K562 (cell line): ENCODE data around the gene HIVEP3.

Experiments
- HDGF ChIP-seq: fragments of 450-650 bp; IDR thresholded peaks from 2 replicates; pipeline ENCODE4 v1.6.1; 2016
- POLR2A ChIP-seq: fragments of 450-650 bp; conservative IDR thresholded peaks from 2 replicates; pipeline ENCODE4 v1.6.1; 2016
- SIX5 ChIP-seq, 2 experiments: IDR thresholded peaks; 2 replicates each; pipeline ENCODE4 v1.6.1; 2011; ENCODE audit warnings: low read length in 2 of 2, borderline replicate concordance in 1 of 2, low read depth in 1 of 2, mild to moderate bottlenecking in 1 of 2, moderate library complexity in 1 of 2; ENCODE audit not compliant: insufficient read depth in 1 of 2
- SP2 ChIP-seq: IDR thresholded peaks from 2 replicates; pipeline ENCODE4 v1.6.1; 2011; ENCODE audit warnings: mild to moderate bottlenecking, low read depth, low read length, moderate library complexity; ENCODE audit not compliant: poor library complexity, severe bottlenecking; ENCODE audit errors: extremely low read depth
- TF ChIP-seq, protein P1 (sequence below): sonication (generic); formaldehyde crosslinking; IDR thresholded peaks from 2 replicates; pipeline ENCODE4 v1.8.1; 2023; ENCODE audit warnings: mild to moderate bottlenecking, missing genetic modification reagents
- TF ChIP-seq, protein P2 (sequence below): sonication (generic); formaldehyde crosslinking; IDR thresholded peaks from 2 replicates; pipeline ENCODE4 v1.4.0; 2020; ENCODE audit warnings: mild to moderate bottlenecking, missing genetic modification reagents

DNA sequence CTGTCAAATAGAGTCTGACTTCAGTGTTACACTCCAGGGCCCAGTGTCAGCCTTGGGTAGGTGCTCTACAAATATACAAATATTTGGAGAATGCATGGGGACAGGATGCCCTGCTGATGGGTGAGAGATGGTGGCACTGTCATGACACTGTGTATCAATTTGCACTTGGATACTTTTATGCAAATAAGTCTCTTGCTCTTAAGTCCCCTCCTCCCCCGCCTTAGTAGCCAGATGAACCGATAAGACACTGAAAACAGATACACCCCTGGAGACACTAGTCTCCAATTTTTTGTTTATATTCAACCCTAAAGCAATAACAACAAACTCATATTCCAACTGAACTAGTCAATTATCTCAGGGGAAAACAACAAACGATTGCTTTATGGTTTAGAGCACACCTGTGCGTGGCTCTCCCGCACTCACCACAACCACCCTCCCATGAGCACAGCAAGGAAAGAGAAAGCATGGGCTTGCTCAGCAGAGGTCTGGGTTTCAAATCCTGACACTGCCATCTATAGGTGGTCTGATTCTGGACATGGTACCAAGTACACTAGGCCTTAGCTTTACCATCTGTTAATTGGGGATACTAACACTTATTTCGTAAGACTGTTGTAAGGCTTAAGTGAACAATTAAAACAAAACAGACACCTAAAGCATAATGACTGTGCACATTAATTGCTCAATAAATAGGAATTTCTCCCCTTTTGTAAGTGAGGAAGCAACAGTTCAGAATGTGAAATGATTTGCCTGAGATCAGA lies 50.3 kb downstream of the HIVEP3 start:
- TF ChIP-seq POLR2A (no peak), SP2 (no peak), SIX5 (IDR thresholded peaks at IDR 0.05; ENCODE audit: borderline replicate concordance in 1 of 2, insufficient read depth in 1 of 2, low read depth in 1 of 2, low read length in 2 of 2) (no peak), HDGF (no peak)
- TF ChIP-seq, protein P1, sequence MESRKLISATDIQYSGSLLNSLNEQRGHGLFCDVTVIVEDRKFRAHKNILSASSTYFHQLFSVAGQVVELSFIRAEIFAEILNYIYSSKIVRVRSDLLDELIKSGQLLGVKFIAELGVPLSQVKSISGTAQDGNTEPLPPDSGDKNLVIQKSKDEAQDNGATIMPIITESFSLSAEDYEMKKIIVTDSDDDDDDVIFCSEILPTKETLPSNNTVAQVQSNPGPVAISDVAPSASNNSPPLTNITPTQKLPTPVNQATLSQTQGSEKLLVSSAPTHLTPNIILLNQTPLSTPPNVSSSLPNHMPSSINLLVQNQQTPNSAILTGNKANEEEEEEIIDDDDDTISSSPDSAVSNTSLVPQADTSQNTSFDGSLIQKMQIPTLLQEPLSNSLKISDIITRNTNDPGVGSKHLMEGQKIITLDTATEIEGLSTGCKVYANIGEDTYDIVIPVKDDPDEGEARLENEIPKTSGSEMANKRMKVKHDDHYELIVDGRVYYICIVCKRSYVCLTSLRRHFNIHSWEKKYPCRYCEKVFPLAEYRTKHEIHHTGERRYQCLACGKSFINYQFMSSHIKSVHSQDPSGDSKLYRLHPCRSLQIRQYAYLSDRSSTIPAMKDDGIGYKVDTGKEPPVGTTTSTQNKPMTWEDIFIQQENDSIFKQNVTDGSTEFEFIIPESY (CRISPR knock-in tag), result no peak
- TF ChIP-seq, protein P2, sequence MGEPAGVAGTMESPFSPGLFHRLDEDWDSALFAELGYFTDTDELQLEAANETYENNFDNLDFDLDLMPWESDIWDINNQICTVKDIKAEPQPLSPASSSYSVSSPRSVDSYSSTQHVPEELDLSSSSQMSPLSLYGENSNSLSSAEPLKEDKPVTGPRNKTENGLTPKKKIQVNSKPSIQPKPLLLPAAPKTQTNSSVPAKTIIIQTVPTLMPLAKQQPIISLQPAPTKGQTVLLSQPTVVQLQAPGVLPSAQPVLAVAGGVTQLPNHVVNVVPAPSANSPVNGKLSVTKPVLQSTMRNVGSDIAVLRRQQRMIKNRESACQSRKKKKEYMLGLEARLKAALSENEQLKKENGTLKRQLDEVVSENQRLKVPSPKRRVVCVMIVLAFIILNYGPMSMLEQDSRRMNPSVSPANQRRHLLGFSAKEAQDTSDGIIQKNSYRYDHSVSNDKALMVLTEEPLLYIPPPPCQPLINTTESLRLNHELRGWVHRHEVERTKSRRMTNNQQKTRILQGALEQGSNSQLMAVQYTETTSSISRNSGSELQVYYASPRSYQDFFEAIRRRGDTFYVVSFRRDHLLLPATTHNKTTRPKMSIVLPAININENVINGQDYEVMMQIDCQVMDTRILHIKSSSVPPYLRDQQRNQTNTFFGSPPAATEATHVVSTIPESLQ (CRISPR knock-in tag), result no peak
